GM12878 (cell line): Measurements from ENCODE around the gene SESN3. TPM values are rescaled to one million over a fixed set of nuclear protein-coding genes. Genes with fewer than 3 reads are reported as not detected.

Experiments used
- ATAC-seq: fragments of 200-7000 bp; cut with Tn5 transposase; 3 replicates; pipeline ENCODE4 v1.9.1; 2020; ENCODE audit warnings: mild to moderate bottlenecking, moderate library complexity
- BruUV-seq: library from RNA; stranded (reverse); fragments of 400-500 nt; replicated peaks from 2 replicates; lab custom pipeline; 2021; lab: Mats Ljungman, UMichigan
- CTCF ChIA-PET: fragments of 300-600 bp; sonication (Branson Sonifier 250); formaldehyde crosslinking; extraction: SDS; loops from one replicate; lab custom pipeline; 2021; ENCODE audit warnings: inconsistent platforms; lab: Yijun Ruan, JAX
- POLR2A ChIA-PET: fragments of 350-600 bp; formaldehyde crosslinking; extraction: SDS; loops from one replicate; lab custom pipeline; 2021; ENCODE audit warnings: inconsistent platforms; lab: Charles Lee
- RAD21 ChIA-PET: fragments of 300-600 bp; sonication (Branson Sonifier 250); formaldehyde crosslinking; loops from one replicate; lab custom pipeline; 2023; ENCODE audit warnings: antibody characterized with exemption; ENCODE audit not compliant: unreplicated experiment; lab: Charles Lee
- SMC1A ChIA-PET: fragments of 300-600 bp; sonication (Branson Sonifier 250); formaldehyde crosslinking; loops from one replicate; lab custom pipeline; 2023; ENCODE audit not compliant: unreplicated experiment, uncharacterized antibody; lab: Charles Lee
- DNase-seq: peaks from one replicate; pipeline ENCODE4 v3.0.0-alpha.2; 2011; ENCODE audit warnings: low read depth, low spot score
- FAIRE-seq: peaks from 3 replicates; lab custom pipeline; 2011; peaks lifted over from hg19 to GRCh38; lab: Jason Lieb, UNC
- H2AFZ ChIP-seq: 2 replicates; pipeline ENCODE4 v1.6.0; 2011; ENCODE audit warnings: low read depth, low read length, control low read depth; ENCODE audit not compliant: control insufficient read depth
- H3K27ac ChIP-seq: 2 replicates; pipeline ENCODE4 v1.5.1; 2011; ENCODE audit warnings: control low read depth; ENCODE audit not compliant: control insufficient read depth, insufficient read depth
- H3K27me3 ChIP-seq, 2 experiments: replicated peaks in 1 of 2; 2 replicates each; pipeline versions ENCODE4 v1.6.0 to v1.6.1; 2011; ENCODE audit warnings: low read length in 1 of 2; ENCODE audit not compliant: control insufficient read depth in 2 of 2, insufficient read depth in 2 of 2
- H3K36me3 ChIP-seq, 2 experiments: 2 replicates each; pipeline ENCODE4 v1.5.1; 2011; ENCODE audit warnings: low read length in 1 of 2; ENCODE audit not compliant: control insufficient read depth in 2 of 2, insufficient read depth in 2 of 2
- H3K4me1 ChIP-seq: 2 replicates; pipeline ENCODE4 v1.6.1; 2011; ENCODE audit warnings: mild to moderate bottlenecking, low read length, moderate library complexity, mixed read lengths; ENCODE audit not compliant: control insufficient read depth, insufficient read depth
- H3K4me2 ChIP-seq: 2 replicates; pipeline ENCODE4 v1.6.0; 2011; ENCODE audit warnings: control low read depth; ENCODE audit not compliant: control insufficient read depth, insufficient read depth
- H3K4me3 ChIP-seq: fragments of 200-600 bp; sonication (generic); 2 replicates; pipeline ENCODE4 v1.5.1; 2016
- H3K79me2 ChIP-seq: 2 replicates; pipeline ENCODE4 v1.6.0; 2011; ENCODE audit warnings: low read length; ENCODE audit not compliant: control insufficient read depth, insufficient read depth
- H3K9ac ChIP-seq: 2 replicates; pipeline ENCODE4 v1.8.0; 2011; ENCODE audit warnings: low read length, control low read depth, mixed read lengths; ENCODE audit not compliant: control insufficient read depth, insufficient read depth
- H3K9me3 ChIP-seq: replicated peaks from 3 replicates; pipeline ENCODE4 v1.5.1; 2011; ENCODE audit warnings: mild to moderate bottlenecking, low read length; ENCODE audit not compliant: control insufficient read depth, insufficient read depth
- H4K20me1 ChIP-seq: 2 replicates; pipeline ENCODE4 v1.6.0; 2011; ENCODE audit not compliant: control insufficient read depth, insufficient read depth
- ATF3 ChIP-seq: IDR thresholded peaks from 2 replicates; pipeline ENCODE4 v1.6.1; 2011; ENCODE audit warnings: low read depth, mild to moderate bottlenecking, low read length, moderate library complexity, borderline replicate concordance; ENCODE audit errors: extremely low read depth
- E2F8 ChIP-seq: fragments of 450-650 bp; IDR thresholded peaks from 2 replicates; pipeline ENCODE4 v1.6.1; 2018; ENCODE audit warnings: mild to moderate bottlenecking, low read depth, moderate library complexity; ENCODE audit not compliant: partially characterized antibody
- JUND ChIP-seq: IDR thresholded peaks from 2 replicates; pipeline ENCODE4 v1.6.1; 2012; ENCODE audit warnings: low read depth, mild to moderate bottlenecking, low read length, improper control_type of control experiment, moderate library complexity
- PKNOX1 ChIP-seq: fragments of 450-650 bp; IDR thresholded peaks from 2 replicates; pipeline ENCODE4 v1.6.1; 2016; ENCODE audit warnings: mild to moderate bottlenecking
- POU2F2 ChIP-seq: IDR thresholded peaks from 3 replicates; pipeline ENCODE4 v1.6.1; 2011; ENCODE audit warnings: low read depth, mild to moderate bottlenecking, low read length, borderline replicate concordance
- SMAD1 ChIP-seq: fragments of 450-650 bp; IDR thresholded peaks from 2 replicates; pipeline ENCODE4 v1.6.1; 2018; ENCODE audit warnings: mild to moderate bottlenecking, low read depth; ENCODE audit not compliant: partially characterized antibody
- ZSCAN29 ChIP-seq: fragments of 450-650 bp; IDR thresholded peaks from 2 replicates; pipeline ENCODE4 v1.6.1; 2017; ENCODE audit warnings: mild to moderate bottlenecking, moderate library complexity
- ZZZ3 ChIP-seq: IDR thresholded peaks from 2 replicates; pipeline ENCODE4 v1.6.1; 2011; ENCODE audit warnings: low read depth; ENCODE audit not compliant: control insufficient read depth, insufficient read length
- WGBS: methylation state at CpG from one replicate; pipeline ENCODE4 v1.1.6; 2016; ENCODE audit warnings: low lambda C conversion rate; ENCODE audit not compliant: insufficient replicate concordance, insufficient coverage; ENCODE audit errors: missing lambda C conversion rate; 5-methylcytosine and 5-hydroxymethylcytosine counted together
- in situ Hi-C: fragments of 300-500 bp; cut with MboI; formaldehyde crosslinking; loops from 9 replicates; pipeline ENCODE4 v1.14.3; 2018; ENCODE audit warnings: mixed read lengths
- intact Hi-C: fragments of 100-400 bp; cut with micrococcal nuclease; formaldehyde crosslinking; loops from one replicate; pipeline ENCODE4 v1.14.2; 2022; ENCODE audit not compliant: unreplicated experiment
- polyA plus RNA-seq, 11 experiments: library from polyadenylated mRNA; depleted of rRNA in 4 of 11; unstranded in 6 of 11; stranded (reverse) in 5 of 11; fragments of >200 nt; fragmentation: Nextera tagmentation in 4 of 11; fragmentation: Illumina TruSeq in 1 of 11; extraction: Ambion mirVana in 4 of 11; extraction: Trizol in 1 of 11; gene quantifications; 1 replicate in 1 of 11; 2 replicates in 10 of 11; pipeline versions ENCODE4 v1.2.1 to v1.2.3, GENCODE V29; 2011 to 2016; ENCODE audit warnings: inconsistent platforms in 2 of 11, missing spikeins in 2 of 11, low read depth in 1 of 11
- total RNA-seq, 4 experiments: library from RNA; depleted of rRNA in 3 of 4; stranded (reverse); fragments of >200 nt in 3 of 4; fragmentation: Illumina TruSeq in 1 of 4; extraction: Trizol in 1 of 4; gene quantifications; 2 replicates each; pipeline versions ENCODE4 v1.2.1 to v1.2.3, GENCODE V29; 2013 to 2021

Gene SESN3
- total and polyA plus RNA-seq, 10 of the 15 experiments (the other 5 are each of a cell fraction or from before 2014, with no cell fraction given) = 0.64 to 6.7 (median 3.0) TPM

- Histone ChIP-seq H3K79me2 (no peaks in the 10 kb centered on the region), H3K27me3 (no peaks in the 10 kb centered on the region), H3K27ac (no peak overlapping the region), H3K4me1 (no peaks in the 10 kb centered on the region), H3K4me3 (no peak overlapping the region), H3K9ac (no peak overlapping the region), H4K20me1 (no peaks in the 10 kb centered on the region), H3K9me3 (no peaks in the 10 kb centered on the region), H2AFZ (no peak overlapping the region), H3K4me2 (no peak overlapping the region), H3K36me3 (no peaks in the 10 kb centered on the region)
- SMC1A ChIA-PET = interaction anchor here (0.9 to 2.0 kb wide), 9 partner anchors 9 to 529 kb away, joined by 3 to 7 read pairs (median 3); no protein-coding TSS in a partner anchor
- WGBS = 61% methylated on average over 4 of the region's 4 CpGs
- DNase-seq (no peak), ATAC-seq (no peak), FAIRE-seq (no peak)
- RAD21 ChIA-PET = interaction anchor here (1.1 to 1.3 kb wide), 2 partner anchors 56 to 545 kb away, joined by 3 to 4 read pairs; partner anchors contain the start of gene SESN3
- TF ChIP-seq SMAD1 = no peak
- no peak for TF ChIP-seq JUND
- no peak for TF ChIP-seq PKNOX1
- CTCF ChIA-PET = interaction anchor here (0.5 to 1.6 kb wide), 5 partner anchors 21 to 530 kb away, joined by 3 to 7 read pairs (median 4); no protein-coding TSS in a partner anchor
- intact Hi-C loops = no loop called here
- in situ Hi-C loops = no loop called here
- POLR2A ChIA-PET = interaction anchor here (0.6 kb wide), 1 partner anchor 598 kb away, joined by 3 read pairs; no protein-coding TSS in a partner anchor
- BruUV-seq = no TSS peak
Observed at GRCh38 chr11:95175818-95176380, 55.1 kb downstream of the SESN3 start.

GRCh38 chr11:95170294-95170693 lies 60.7 kb downstream of the SESN3 start:
- Histone ChIP-seq H4K20me1 (no peaks in the 10 kb centered on the region), H3K27ac (no peak overlapping the region), H2AFZ (no peak overlapping the region), H3K9me3 (no peaks in the 10 kb centered on the region), H3K36me3 (no peaks in the 10 kb centered on the region), H3K27me3 (no peaks in the 10 kb centered on the region), H3K79me2 (no peaks in the 10 kb centered on the region), H3K9ac (no peak overlapping the region), H3K4me2 (no peak overlapping the region), H3K4me1 (no peaks in the 10 kb centered on the region), H3K4me3 (no peak overlapping the region)
- TF ChIP-seq ZSCAN29 = no peak
- no peak for TF ChIP-seq POU2F2
- no peak for TF ChIP-seq E2F8
- no peak for TF ChIP-seq ZZZ3
- TF ChIP-seq ATF3 = no peak
- 73% methylated on average over 5 of the region's 5 CpGs for WGBS
- ATAC-seq (no peak), FAIRE-seq (no peak), DNase-seq (no peak)
- ChIA-PET SMC1A (interaction anchor here (0.6 to 3.2 kb wide), 10 partner anchors 9 to 670 kb away, joined by 3 to 10 read pairs (median 4); no protein-coding TSS in a partner anchor), CTCF (interaction anchor here (0.7 to 1.2 kb wide), 4 partner anchors 10 to 535 kb away, joined by 3 to 4 read pairs (median 3); no protein-coding TSS in a partner anchor), POLR2A (no interaction called here), RAD21 (interaction anchor here (0.9 to 1.2 kb wide), 2 partner anchors 59 to 535 kb away, joined by 3 read pairs; no protein-coding TSS in a partner anchor)
- intact Hi-C loops = no loop called here
- no TSS peak for BruUV-seq
- in situ Hi-C loops = no loop called here
